Ishikawa (cell line): ENCODE data around the gene MC2R.

Experiments
- CEBPB ChIP-seq: IDR thresholded peaks from 2 replicates; pipeline ENCODE4 v1.6.1; 2012
- CREB1 ChIP-seq: IDR thresholded peaks from 2 replicates; pipeline ENCODE4 v1.6.1; 2012; ENCODE audit warnings: low read depth
- EGR1 ChIP-seq: IDR thresholded peaks from 2 replicates; pipeline ENCODE4 v1.6.1; 2012
- EP300 ChIP-seq: IDR thresholded peaks from 2 replicates; pipeline ENCODE4 v1.6.1; 2012; ENCODE audit warnings: borderline replicate concordance
- FOXM1 ChIP-seq: IDR thresholded peaks from 2 replicates; pipeline ENCODE4 v1.6.1; 2012; ENCODE audit warnings: low read depth, borderline replicate concordance
- MAX ChIP-seq: IDR thresholded peaks from 2 replicates; pipeline ENCODE4 v1.6.1; 2012
- NFIC ChIP-seq: IDR thresholded peaks from 2 replicates; pipeline ENCODE4 v1.6.1; 2012
- RAD21 ChIP-seq: IDR thresholded peaks from 2 replicates; pipeline ENCODE4 v1.6.1; 2012; ENCODE audit warnings: low read depth
- TAF1 ChIP-seq: IDR thresholded peaks from 2 replicates; pipeline ENCODE4 v1.6.1; 2012; ENCODE audit warnings: low read depth, mild to moderate bottlenecking
- TCF12 ChIP-seq: IDR thresholded peaks from 2 replicates; pipeline ENCODE4 v1.6.1; 2012; ENCODE audit warnings: low read depth
- TEAD4 ChIP-seq: IDR thresholded peaks from 2 replicates; pipeline ENCODE4 v1.6.1; 2012
- YY1 ChIP-seq: IDR thresholded peaks from 2 replicates; pipeline ENCODE4 v1.6.1; 2012; ENCODE audit warnings: low read depth
- ZBTB7A ChIP-seq: IDR thresholded peaks from 2 replicates; pipeline ENCODE4 v1.6.1; 2012; ENCODE audit warnings: low read depth
- TF ChIP-seq, protein P1 (sequence below): IDR thresholded peaks from 2 replicates; pipeline ENCODE4 v1.6.1; 2012; ENCODE audit warnings: low read depth, mild to moderate bottlenecking
- TF ChIP-seq, protein P2 (sequence below): IDR thresholded peaks from 2 replicates; pipeline ENCODE4 v1.6.1; 2012

MC2R gene

GRCh38 chr18:13934676-13935075 lies 19.3 kb upstream of the MC2R start:
- no peak for TF ChIP-seq TCF12
- TF ChIP-seq EGR1: no peak
- no peak for TF ChIP-seq ZBTB7A
- no peak for TF ChIP-seq YY1
- TF ChIP-seq CEBPB: no peak
- TF ChIP-seq RAD21: no peak
- TF ChIP-seq TEAD4: no peak
- no peak for TF ChIP-seq FOXM1
- TF ChIP-seq CREB1: no peak
- TF ChIP-seq, protein P1, sequence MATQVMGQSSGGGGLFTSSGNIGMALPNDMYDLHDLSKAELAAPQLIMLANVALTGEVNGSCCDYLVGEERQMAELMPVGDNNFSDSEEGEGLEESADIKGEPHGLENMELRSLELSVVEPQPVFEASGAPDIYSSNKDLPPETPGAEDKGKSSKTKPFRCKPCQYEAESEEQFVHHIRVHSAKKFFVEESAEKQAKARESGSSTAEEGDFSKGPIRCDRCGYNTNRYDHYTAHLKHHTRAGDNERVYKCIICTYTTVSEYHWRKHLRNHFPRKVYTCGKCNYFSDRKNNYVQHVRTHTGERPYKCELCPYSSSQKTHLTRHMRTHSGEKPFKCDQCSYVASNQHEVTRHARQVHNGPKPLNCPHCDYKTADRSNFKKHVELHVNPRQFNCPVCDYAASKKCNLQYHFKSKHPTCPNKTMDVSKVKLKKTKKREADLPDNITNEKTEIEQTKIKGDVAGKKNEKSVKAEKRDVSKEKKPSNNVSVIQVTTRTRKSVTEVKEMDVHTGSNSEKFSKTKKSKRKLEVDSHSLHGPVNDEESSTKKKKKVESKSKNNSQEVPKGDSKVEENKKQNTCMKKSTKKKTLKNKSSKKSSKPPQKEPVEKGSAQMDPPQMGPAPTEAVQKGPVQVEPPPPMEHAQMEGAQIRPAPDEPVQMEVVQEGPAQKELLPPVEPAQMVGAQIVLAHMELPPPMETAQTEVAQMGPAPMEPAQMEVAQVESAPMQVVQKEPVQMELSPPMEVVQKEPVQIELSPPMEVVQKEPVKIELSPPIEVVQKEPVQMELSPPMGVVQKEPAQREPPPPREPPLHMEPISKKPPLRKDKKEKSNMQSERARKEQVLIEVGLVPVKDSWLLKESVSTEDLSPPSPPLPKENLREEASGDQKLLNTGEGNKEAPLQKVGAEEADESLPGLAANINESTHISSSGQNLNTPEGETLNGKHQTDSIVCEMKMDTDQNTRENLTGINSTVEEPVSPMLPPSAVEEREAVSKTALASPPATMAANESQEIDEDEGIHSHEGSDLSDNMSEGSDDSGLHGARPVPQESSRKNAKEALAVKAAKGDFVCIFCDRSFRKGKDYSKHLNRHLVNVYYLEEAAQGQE: no peak
- no peak for TF ChIP-seq NFIC
- no peak for TF ChIP-seq EP300
- TF ChIP-seq MAX: no peak
- no peak for TF ChIP-seq TAF1
- TF ChIP-seq, protein P2, sequence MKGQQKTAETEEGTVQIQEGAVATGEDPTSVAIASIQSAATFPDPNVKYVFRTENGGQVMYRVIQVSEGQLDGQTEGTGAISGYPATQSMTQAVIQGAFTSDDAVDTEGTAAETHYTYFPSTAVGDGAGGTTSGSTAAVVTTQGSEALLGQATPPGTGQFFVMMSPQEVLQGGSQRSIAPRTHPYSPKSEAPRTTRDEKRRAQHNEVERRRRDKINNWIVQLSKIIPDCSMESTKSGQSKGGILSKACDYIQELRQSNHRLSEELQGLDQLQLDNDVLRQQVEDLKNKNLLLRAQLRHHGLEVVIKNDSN: no peak

DNA sequence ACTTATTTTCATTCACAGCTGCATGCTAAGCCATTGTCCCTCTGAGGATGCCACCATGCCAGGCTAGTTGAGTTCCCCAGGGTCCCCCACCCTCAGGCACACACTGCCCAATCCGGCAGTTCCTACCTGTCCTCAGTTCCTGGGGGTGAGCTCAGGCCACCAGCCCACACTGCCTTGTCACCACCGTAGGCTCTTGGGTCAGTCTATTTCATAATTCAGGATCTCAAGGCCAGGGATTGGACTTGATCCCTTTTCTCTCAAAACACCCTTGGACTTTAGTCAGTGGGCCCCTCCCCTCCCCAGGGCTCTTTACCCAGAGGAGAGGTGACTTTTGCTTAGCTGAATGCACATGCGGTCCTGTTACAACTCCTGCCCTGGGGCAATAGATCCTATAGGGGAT lies 18.7 kb upstream of the MC2R start:
- TF ChIP-seq FOXM1 (no peak), EGR1 (no peak)

DNA sequence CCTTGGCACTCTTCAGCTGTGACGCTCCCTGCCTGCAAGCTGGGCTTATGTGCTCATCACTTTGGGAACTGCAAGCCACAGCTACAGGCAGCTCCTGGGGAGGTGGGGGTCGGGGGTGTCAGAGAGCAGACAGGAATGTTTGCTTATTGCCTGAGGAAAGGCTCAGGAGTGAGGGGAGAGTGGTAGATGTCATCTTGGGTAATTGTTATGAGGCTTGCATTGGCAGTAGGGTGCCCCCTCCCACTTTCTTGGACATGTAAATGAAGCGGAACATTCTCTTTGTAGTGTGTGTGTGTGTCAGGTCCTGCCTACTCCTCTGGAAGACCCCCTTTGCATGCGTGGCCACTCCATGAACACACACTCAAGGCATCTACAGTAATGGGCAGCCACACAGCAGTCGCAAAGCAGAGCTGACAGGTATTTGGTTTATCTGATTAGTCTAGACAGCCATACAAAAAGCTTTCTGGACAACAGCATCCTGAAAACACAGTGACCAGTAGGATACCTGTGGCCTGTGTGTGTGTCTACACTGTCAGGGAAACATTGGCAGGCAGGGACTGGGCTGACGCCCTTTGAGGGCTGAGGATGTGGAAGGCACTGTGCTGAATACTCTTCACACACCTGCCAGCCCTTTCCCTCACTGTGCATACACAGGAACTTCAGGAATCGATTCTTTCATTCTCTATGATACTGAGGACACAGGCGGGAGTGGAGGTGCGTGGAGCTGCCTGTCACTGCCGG lies 17.1 kb upstream of the MC2R start:
- TF ChIP-seq MAX: no peak

- no peak for TF ChIP-seq ZBTB7A
- TF ChIP-seq CREB1: no peak
- TF ChIP-seq, protein P1: no peak
- no peak for TF ChIP-seq EP300
- TF ChIP-seq FOXM1: no peak
- no peak for TF ChIP-seq CEBPB
- TF ChIP-seq MAX: no peak
- no peak for TF ChIP-seq RAD21
- TF ChIP-seq YY1: no peak
- no peak for TF ChIP-seq TEAD4
- no peak for TF ChIP-seq EGR1
- no peak for TF ChIP-seq NFIC
- no peak for TF ChIP-seq TCF12
- TF ChIP-seq TAF1: no peak
- TF ChIP-seq, protein P2: no peak
Observed at GRCh38 chr18:13930964-13931363, 15.6 kb upstream of the MC2R start.

GRCh38 chr18:13923221-13923620 lies 7.9 kb upstream of the MC2R start:
- no peak for TF ChIP-seq FOXM1
- TF ChIP-seq, protein P2: no peak
- no peak for TF ChIP-seq CEBPB
- TF ChIP-seq YY1: no peak
- TF ChIP-seq, protein P1: no peak
- no peak for TF ChIP-seq NFIC
- TF ChIP-seq EP300: no peak
- no peak for TF ChIP-seq TCF12
- no peak for TF ChIP-seq RAD21
- no peak for TF ChIP-seq CREB1
- no peak for TF ChIP-seq MAX
- no peak for TF ChIP-seq TEAD4
- no peak for TF ChIP-seq EGR1
- TF ChIP-seq TAF1: no peak
- no peak for TF ChIP-seq ZBTB7A
